Mononuclear cell (primary cell): ENCODE measurements around the gene TRHDE. TPM values are rescaled to one million over a fixed set of nuclear protein-coding genes. Genes with fewer than 3 reads are reported as not detected.

Experiments
- H3K27me3 ChIP-seq: 2 replicates; pipeline ENCODE4 v1.6.0; 2011; ENCODE audit warnings: low read length, control low read depth; ENCODE audit not compliant: insufficient read depth
- H3K4me1 ChIP-seq: 2 replicates; pipeline ENCODE4 v1.5.1; 2011; ENCODE audit warnings: mild to moderate bottlenecking, low read length, control low read depth; ENCODE audit not compliant: insufficient read depth
- H3K4me3 ChIP-seq: 2 replicates; pipeline ENCODE4 v1.5.1; 2011; ENCODE audit warnings: mild to moderate bottlenecking, low read length, moderate library complexity
- H3K9me3 ChIP-seq: 2 replicates; pipeline ENCODE4 v1.5.1; 2011; ENCODE audit warnings: low read depth, mild to moderate bottlenecking, control low read depth, low read length
- total RNA-seq: library from RNA; depleted of rRNA; stranded (reverse); fragments of >200 nt; gene quantifications from one replicate; pipeline ENCODE4 v1.2.3, GENCODE V29; 2012

TRHDE gene
- total RNA-seq, 1 donor = 0.21 TPM

DNA sequence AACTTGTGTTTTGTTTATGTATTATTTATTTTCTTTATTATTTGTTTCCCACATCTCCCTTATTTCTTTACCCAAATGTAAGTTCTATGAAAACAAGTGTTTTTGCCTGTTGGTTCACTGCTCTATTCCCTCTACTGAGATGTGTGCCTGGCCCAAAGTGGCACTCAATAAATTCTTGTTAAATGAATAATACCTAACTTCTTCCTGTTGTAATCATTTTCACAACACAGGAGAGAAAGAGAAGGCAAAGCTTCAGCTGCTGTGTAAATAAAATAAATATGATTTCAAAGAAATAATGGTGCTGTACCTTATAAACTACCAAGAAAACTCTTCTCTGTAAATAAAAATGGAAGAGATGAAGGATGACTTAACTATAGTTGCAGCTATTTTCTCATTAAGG, 116.2 kb downstream of the TRHDE start:
- H3K4me3 ChIP-seq = no peak overlapping the region
- H3K4me1 ChIP-seq = no peaks in the 10 kb centered on the region

GRCh38 chr12:72390146-72390545, 118.0 kb downstream of the TRHDE start:
- Histone ChIP-seq H3K4me1 (no peaks in the 10 kb centered on the region), H3K27me3 (no peaks in the 10 kb centered on the region), H3K4me3 (no peak overlapping the region), H3K9me3 (no peaks in the 10 kb centered on the region)

More for the DNA sequence above, 116.2 kb downstream of the TRHDE start:
- Histone ChIP-seq H3K9me3 (no peaks in the 10 kb centered on the region), H3K27me3 (no peaks in the 10 kb centered on the region)

GRCh38 chr12:72406111-72406510, 133.9 kb downstream of the TRHDE start:
- Histone ChIP-seq H3K4me3 (no peak overlapping the region), H3K4me1 (no peaks in the 10 kb centered on the region), H3K9me3 (no peaks in the 10 kb centered on the region), H3K27me3 (no peaks in the 10 kb centered on the region)

GRCh38 chr12:72432037-72432604, 160.0 kb downstream of the TRHDE start:
- Histone ChIP-seq H3K27me3 (no peaks in the 10 kb centered on the region), H3K9me3 (no peaks in the 10 kb centered on the region), H3K4me1 (no peaks in the 10 kb centered on the region), H3K4me3 (no peak overlapping the region)

DNA sequence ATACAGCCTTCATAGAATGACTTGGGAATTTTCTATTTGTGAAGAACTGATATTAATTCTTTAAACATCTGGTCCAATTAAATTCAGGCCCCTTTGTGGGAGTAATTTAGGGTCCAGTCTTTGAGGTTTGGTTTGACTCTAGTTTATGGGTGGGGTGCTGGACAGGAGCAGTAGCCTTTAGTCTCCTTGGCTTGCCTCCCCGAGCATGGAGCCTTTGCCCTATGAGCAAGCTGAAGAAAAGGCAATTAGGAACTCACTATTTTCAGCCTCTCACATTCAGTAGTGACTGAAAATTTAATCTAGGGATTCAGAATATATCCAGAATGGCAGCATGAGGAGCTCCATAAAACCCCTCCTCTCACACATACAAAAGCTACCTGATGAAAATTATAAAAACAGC, 161.1 kb downstream of the TRHDE start:
- Histone ChIP-seq H3K4me3 (no peak overlapping the region), H3K4me1 (no peaks in the 10 kb centered on the region), H3K9me3 (no peaks in the 10 kb centered on the region), H3K27me3 (no peaks in the 10 kb centered on the region)

DNA sequence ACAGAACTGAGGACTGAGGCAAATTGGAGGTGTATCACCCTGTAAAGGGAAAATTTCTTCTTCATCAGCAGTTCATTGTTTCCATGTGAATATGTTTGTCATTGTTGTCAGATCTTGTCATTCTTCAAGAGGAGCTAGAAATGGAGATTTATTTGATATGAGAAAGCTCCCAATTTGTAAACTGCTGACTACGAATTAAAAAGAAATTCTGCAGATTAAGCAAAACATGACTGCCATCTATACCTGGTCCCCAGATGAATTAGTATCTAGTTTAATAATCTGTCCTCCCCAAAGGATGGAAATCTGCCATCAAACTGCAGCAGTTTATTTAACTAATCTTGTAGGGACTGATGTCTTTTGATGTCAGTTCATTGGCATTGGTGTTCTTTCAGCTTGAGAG, 162.8 kb downstream of the TRHDE start:
- H3K9me3 ChIP-seq = no peaks in the 10 kb centered on the region
- no peak overlapping the region for H3K4me3 ChIP-seq
- H3K27me3 ChIP-seq = no peaks in the 10 kb centered on the region
- no peaks in the 10 kb centered on the region for H3K4me1 ChIP-seq

DNA sequence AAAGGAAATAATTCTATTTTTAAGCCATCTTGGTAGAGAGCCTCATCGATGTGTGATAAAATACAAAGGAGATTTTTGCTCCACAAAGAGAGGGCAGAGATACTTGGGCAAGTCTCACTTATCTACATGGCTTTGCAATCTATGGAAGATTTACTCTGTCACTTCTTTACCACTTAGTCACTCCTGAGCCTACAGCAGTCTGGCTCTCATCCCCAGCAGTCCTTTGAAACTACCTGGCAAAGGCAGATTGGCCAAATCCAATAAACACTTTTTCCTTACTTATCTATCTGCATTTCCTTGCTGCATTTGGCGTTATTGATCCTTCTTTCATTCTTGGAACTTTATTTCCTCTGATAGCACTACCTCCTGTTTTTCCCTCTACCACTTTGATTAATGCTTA, 170.0 kb downstream of the TRHDE start:
- Histone ChIP-seq H3K4me3 (no peak overlapping the region), H3K27me3 (no peaks in the 10 kb centered on the region), H3K4me1 (no peaks in the 10 kb centered on the region), H3K9me3 (no peaks in the 10 kb centered on the region)

DNA sequence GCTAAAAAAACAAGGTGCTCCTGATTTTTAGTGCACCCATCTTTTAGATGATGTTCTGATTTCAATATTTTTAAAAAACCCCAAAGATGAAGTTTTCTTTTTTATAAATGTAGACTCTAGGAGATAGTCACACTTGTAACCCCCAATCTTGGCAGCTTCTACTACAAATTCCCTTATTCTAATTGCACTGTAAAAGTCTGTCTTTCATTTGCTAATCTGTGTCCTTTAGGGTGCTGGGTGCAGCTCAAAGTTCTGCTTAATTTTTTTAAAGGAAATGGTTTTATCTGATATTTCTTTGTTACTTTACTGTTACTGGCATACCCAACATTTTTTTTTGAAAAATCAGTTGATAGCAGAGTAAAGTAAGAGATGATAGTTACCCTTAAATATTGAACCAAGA, 172.0 kb downstream of the TRHDE start:
- Histone ChIP-seq H3K27me3 (no peaks in the 10 kb centered on the region), H3K4me1 (no peaks in the 10 kb centered on the region), H3K9me3 (no peaks in the 10 kb centered on the region), H3K4me3 (no peak overlapping the region)

DNA sequence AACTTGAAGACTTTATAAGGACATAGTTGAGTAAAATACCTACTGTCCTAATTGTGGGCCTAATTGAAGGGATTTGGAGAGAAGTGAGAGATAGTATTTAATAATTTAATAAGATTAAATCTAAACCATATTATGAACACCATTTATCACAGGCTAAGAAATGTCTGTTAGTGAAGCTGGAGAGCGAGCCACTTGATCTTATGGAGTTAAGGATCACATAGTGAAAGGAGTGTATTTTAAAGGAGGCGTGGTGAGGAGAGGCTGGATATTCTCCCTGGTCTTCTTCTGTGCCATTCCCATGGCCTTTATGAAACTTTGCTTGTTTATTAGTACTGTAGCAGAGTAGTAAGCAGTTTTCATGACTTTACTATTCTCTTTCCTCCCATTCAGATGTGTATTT, 172.4 kb downstream of the TRHDE start:
- H3K9me3 ChIP-seq = no peaks in the 10 kb centered on the region
- no peak overlapping the region for H3K4me3 ChIP-seq
- H3K4me1 ChIP-seq = no peaks in the 10 kb centered on the region
- no peaks in the 10 kb centered on the region for H3K27me3 ChIP-seq

DNA sequence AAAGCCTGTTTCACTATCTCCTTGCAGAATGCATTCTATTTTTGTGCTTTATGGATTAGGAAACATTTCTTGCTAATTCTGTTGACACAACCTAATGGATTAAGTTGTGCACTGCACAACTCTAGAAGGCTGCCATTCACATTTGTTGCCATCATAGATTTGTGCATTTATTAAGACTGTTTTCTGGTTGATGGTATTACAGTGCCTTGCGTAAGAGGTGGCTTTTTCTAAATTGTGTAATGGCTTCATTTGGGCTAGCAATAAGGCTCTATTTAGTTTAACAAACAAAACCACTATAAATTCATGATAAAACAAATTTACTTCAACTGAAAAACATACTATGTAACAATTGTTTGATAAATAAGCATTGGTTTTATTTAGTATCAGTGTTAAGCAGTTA, 175.9 kb downstream of the TRHDE start:
- H3K27me3 ChIP-seq = no peaks in the 10 kb centered on the region
- H3K9me3 ChIP-seq = no peaks in the 10 kb centered on the region
- H3K4me1 ChIP-seq = no peaks in the 10 kb centered on the region
- no peak overlapping the region for H3K4me3 ChIP-seq

DNA sequence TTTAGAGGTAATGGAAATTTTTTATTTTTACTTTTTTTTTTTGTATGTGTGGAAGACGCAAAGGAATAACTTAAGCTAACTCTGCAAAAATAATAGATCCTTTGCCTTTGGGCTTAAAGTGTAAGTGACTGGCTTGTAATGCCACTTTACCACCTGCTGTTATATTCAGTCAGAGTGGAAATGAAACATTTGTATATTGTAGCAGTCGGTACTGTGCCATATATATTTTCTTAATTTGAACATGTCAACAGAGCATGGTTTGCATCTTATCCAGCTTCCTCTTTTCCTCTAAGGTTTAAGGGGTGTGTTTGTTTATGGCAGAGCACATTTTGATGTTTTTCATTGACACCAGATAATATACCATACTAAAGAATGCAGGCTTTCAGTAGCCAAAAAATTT, 176.6 kb downstream of the TRHDE start:
- Histone ChIP-seq H3K27me3 (no peaks in the 10 kb centered on the region), H3K9me3 (no peaks in the 10 kb centered on the region), H3K4me3 (no peak overlapping the region), H3K4me1 (no peaks in the 10 kb centered on the region)

GRCh38 chr12:72453066-72453465, 180.9 kb downstream of the TRHDE start:
- Histone ChIP-seq H3K4me1 (no peaks in the 10 kb centered on the region), H3K27me3 (no peaks in the 10 kb centered on the region), H3K4me3 (no peak overlapping the region), H3K9me3 (no peaks in the 10 kb centered on the region)

DNA sequence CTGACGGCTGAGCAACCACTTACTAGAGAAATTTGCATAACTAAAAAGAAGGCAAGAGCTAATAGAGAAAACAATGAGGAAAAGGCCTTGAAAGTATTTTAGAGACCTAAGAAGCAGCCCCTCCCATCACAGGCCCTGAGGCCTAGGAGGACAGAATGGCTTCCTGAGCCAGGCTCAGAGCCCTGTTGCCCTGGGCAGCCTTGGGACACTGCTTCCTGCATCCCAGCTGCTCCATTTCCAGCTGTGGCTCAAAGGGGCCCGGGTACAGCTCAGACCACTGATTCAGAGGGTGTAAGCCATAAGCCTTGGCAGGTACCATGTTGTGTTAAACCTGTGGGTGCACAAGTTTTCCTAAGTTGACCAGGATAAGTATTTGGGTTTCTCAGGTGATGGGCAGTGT, 181.4 kb downstream of the TRHDE start:
- Histone ChIP-seq H3K27me3 (no peaks in the 10 kb centered on the region), H3K4me1 (no peaks in the 10 kb centered on the region), H3K9me3 (no peaks in the 10 kb centered on the region), H3K4me3 (no peak overlapping the region)

- no peaks in the 10 kb centered on the region for H3K4me1 ChIP-seq
- no peaks in the 10 kb centered on the region for H3K27me3 ChIP-seq
- no peaks in the 10 kb centered on the region for H3K9me3 ChIP-seq
- no peak overlapping the region for H3K4me3 ChIP-seq
Observed at GRCh38 chr12:72464471-72464870, 192.3 kb downstream of the TRHDE start.

- no peaks in the 10 kb centered on the region for H3K4me1 ChIP-seq
- no peaks in the 10 kb centered on the region for H3K9me3 ChIP-seq
- no peaks in the 10 kb centered on the region for H3K27me3 ChIP-seq
- H3K4me3 ChIP-seq = no peak overlapping the region
Observed at GRCh38 chr12:72465155-72465554, 193.0 kb downstream of the TRHDE start.

- no peaks in the 10 kb centered on the region for H3K4me1 ChIP-seq
- no peaks in the 10 kb centered on the region for H3K27me3 ChIP-seq
- no peak overlapping the region for H3K4me3 ChIP-seq
- H3K9me3 ChIP-seq = no peaks in the 10 kb centered on the region
Observed at GRCh38 chr12:72465940-72466630, 193.9 kb downstream of the TRHDE start.
